ENCODE results near the gene PGRMC1.

DNA sequence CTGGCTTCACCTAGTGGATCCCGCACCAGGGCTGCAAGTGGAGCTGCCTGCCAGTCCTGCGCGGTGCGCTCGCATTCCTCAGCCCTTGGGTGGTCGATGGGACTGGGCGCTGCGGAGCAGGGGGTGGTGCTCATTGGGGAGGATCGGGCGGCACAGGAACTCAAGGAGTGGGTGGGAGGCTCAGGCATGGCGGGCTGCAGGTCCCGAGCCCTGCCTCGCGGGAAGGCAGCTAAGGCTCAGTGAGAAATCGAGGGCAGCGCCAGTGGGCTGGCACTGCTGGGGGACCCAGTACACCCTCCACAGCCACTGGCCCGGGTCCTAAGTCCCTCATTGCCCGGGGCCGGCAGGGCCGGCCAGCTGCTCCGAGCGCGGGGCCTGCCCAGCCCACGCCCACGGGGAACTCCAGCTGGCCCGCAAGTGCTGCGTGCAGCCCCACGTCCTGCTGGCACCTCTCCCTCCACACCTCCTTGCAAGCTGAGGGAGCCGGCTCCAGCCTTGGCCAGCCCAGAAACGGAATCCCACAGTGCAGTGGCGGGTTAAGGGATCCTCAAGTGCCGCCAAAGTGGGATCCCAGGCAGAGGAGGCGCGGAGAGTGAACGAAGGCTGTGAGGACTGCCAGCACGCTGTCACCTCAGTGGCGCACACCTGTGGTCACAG is 27.6 kb upstream of the PGRMC1 start:
- TF ChIP-seq, protein P1, sequence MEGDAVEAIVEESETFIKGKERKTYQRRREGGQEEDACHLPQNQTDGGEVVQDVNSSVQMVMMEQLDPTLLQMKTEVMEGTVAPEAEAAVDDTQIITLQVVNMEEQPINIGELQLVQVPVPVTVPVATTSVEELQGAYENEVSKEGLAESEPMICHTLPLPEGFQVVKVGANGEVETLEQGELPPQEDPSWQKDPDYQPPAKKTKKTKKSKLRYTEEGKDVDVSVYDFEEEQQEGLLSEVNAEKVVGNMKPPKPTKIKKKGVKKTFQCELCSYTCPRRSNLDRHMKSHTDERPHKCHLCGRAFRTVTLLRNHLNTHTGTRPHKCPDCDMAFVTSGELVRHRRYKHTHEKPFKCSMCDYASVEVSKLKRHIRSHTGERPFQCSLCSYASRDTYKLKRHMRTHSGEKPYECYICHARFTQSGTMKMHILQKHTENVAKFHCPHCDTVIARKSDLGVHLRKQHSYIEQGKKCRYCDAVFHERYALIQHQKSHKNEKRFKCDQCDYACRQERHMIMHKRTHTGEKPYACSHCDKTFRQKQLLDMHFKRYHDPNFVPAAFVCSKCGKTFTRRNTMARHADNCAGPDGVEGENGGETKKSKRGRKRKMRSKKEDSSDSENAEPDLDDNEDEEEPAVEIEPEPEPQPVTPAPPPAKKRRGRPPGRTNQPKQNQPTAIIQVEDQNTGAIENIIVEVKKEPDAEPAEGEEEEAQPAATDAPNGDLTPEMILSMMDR (conservative IDR thresholded peaks at IDR 0.05; ENCODE audit: low read depth in 2 of 2) = no peak
- no peak for TF ChIP-seq EZH2 (IDR thresholded peaks at IDR 0.05; ENCODE audit: low read depth, unreplicated experiment)
- TF ChIP-seq, protein P2, sequence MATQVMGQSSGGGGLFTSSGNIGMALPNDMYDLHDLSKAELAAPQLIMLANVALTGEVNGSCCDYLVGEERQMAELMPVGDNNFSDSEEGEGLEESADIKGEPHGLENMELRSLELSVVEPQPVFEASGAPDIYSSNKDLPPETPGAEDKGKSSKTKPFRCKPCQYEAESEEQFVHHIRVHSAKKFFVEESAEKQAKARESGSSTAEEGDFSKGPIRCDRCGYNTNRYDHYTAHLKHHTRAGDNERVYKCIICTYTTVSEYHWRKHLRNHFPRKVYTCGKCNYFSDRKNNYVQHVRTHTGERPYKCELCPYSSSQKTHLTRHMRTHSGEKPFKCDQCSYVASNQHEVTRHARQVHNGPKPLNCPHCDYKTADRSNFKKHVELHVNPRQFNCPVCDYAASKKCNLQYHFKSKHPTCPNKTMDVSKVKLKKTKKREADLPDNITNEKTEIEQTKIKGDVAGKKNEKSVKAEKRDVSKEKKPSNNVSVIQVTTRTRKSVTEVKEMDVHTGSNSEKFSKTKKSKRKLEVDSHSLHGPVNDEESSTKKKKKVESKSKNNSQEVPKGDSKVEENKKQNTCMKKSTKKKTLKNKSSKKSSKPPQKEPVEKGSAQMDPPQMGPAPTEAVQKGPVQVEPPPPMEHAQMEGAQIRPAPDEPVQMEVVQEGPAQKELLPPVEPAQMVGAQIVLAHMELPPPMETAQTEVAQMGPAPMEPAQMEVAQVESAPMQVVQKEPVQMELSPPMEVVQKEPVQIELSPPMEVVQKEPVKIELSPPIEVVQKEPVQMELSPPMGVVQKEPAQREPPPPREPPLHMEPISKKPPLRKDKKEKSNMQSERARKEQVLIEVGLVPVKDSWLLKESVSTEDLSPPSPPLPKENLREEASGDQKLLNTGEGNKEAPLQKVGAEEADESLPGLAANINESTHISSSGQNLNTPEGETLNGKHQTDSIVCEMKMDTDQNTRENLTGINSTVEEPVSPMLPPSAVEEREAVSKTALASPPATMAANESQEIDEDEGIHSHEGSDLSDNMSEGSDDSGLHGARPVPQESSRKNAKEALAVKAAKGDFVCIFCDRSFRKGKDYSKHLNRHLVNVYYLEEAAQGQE (IDR thresholded peaks at IDR 0.05; ENCODE audit: unreplicated experiment) = no peak
- no peak for TF ChIP-seq ZNF114 (CRISPR knock-in tag; IDR thresholded peaks at IDR 0.05)
- no peak for TF ChIP-seq CREB1 (CRISPR knock-in tag; IDR thresholded peaks at IDR 0.05; ENCODE audit: low read depth)
- no peak for TF ChIP-seq EZH2phosphoT487 (IDR thresholded peaks at IDR 0.05; ENCODE audit: unreplicated experiment)
- TF ChIP-seq, protein P3, sequence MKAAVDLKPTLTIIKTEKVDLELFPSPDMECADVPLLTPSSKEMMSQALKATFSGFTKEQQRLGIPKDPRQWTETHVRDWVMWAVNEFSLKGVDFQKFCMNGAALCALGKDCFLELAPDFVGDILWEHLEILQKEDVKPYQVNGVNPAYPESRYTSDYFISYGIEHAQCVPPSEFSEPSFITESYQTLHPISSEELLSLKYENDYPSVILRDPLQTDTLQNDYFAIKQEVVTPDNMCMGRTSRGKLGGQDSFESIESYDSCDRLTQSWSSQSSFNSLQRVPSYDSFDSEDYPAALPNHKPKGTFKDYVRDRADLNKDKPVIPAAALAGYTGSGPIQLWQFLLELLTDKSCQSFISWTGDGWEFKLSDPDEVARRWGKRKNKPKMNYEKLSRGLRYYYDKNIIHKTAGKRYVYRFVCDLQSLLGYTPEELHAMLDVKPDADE (IDR thresholded peaks at IDR 0.05) = no peak
- no peak for TF ChIP-seq POLR2AphosphoS5 (IDR thresholded peaks at IDR 0.05; ENCODE audit: low read depth)
- TF ChIP-seq JUNB (IDR thresholded peaks at IDR 0.05; ENCODE audit: unreplicated experiment) = no peak
- TF ChIP-seq STAT1 (IDR thresholded peaks at IDR 0.05; ENCODE audit: unreplicated experiment) = no peak
- TF ChIP-seq ZNF331 (CRISPR knock-in tag; IDR thresholded peaks at IDR 0.05; ENCODE audit: low read depth) = no peak
- no peak for TF ChIP-seq NANOG (IDR thresholded peaks at IDR 0.05; ENCODE audit: borderline replicate concordance)

All from GM23338 (cell line).